NCI-H69 (cell line): Measurements from ENCODE around the gene MYRFL.
A peak's percentile ranks its signal among the peaks of the same experiment; 100 is the strongest.

ENCODE experiments used
- DNase-seq: peaks from one replicate; lab custom pipeline; 2025; lab: John Stamatoyannopoulos, UW

MYRFL gene

GRCh38 chr12:69932676-69933552 lies 107.9 kb downstream of the MYRFL start:
- DNase-seq, result no peak

DNA sequence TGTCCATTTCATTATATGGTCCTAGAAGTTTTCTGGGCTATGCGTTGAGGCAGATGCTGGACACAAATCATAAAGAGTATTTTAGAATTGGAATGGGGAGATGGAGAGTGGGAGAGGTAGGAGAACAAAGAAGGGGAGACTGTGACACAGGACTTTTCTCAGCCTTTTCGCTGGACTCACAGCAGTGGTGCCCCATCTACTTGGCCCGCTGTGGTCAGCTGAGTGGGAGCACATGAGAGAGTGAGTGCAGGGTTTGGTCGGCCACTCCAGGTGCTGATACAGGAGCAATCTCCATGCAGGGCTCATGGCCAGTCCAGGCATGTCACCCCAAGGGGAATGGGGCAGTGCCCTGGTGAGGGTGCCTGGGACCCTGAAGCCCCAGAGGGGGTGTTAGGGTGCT lies 109.0 kb downstream of the MYRFL start:
- no peak for DNase-seq

GRCh38 chr12:69935651-69936100 lies 110.6 kb downstream of the MYRFL start:
- peak; percentile 20 for DNase-seq

DNA sequence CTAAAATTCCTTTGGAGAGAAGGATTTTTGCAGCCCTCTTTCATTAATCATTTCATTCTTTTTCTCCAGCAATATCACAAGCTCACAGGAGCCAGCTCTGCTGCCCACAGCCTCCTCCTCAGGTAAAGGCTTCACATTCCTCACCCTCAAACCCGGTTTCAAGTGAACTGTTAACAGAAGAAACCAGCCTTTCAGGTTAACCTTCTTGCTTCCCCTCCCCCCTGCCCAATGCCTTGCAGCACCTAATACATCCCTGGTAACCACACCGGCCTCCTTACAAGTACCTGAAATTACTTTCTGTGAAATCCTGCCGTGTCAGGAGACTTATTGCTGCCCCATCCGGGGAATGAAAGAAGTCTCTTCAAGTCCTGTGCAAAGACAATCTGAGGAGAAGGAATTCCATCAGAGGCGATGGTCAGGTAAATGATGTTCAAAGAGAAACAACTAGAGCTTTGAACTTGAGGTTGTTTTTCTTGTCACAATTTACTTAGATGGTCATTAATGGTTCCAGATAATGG lies 111.2 kb downstream of the MYRFL start:
- no peak for DNase-seq

DNA sequence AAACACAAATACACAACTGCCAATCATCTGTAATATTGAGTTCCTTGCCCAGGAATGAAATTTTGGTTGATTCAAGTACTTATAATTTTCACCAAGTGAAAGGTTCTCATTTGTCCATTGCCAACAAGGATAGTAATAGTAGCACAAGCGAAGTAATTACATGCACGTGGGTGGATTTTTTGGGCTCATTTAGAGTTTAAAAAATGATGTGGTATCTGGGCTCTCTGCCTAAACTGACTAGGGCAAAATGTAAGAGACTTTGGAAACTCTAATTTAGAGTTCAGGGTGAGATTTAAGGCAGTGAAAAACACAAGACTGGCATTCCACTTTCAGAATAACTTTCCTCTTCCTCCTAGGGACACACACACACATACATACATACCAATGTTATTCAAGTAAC lies 111.7 kb downstream of the MYRFL start:
- DNase-seq, result no peak

DNA sequence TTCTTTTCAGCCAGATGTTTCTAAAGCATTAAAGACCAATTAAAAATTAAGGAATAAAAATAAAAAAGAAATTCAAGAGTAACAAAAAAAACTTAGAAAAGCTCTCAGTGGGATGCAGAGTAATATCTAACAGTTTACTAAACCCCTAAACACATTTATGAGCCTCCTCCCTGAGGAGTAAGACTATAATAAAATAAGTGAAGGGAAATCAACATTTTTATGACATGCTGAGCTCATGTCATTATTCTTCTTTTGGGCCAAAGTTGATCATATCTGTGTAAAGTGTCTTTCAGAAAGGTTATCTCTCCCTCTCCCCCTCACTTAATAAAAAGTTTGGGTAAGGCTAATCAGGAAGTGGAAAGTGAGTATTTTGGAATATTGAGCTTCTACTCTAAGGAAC lies 122.1 kb downstream of the MYRFL start:
- DNase-seq, result no peak

- no peak for DNase-seq
Measured at GRCh38 chr12:69947897-69948296, 122.9 kb downstream of the MYRFL start.

DNA sequence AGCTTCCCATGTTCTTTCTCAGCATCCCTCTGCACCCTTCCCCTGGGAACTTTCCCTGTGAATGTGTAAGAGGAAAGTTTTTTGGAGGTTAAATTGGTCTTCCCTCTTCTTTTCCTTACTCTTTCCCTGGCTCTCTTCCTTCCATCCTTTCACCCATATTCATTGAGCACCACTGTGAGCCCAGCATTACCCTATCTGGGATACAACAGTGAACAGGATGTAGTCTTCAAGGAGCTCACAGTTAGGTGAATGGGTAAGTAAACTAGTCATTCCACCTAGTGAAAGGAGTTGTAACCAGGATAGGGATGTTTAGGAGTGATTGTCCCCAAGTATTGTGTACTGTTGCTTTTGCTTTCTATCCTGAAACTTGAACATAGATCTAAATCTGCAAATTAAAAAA lies 123.8 kb downstream of the MYRFL start:
- no peak for DNase-seq

- no peak for DNase-seq
Measured at GRCh38 chr12:69949311-69950002, 124.4 kb downstream of the MYRFL start.

DNA sequence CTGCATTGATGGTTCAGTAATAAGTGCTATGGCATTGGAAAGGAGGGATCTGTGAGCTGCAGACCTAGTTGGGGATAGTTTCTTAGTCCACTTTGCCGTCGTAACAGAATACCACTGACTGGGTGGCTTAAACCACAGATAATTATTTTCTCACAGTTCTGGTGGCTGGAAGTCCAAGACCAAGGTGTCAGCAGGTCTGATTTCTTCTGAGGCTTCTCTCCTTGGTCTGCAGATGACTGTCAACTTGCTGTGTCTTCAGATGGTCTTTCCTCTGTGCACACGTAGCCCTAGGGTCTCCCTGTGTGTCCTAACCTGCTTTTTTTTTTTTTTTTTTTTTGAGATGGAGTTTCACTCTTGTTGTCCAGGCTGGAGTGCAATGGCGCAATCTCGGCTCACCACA lies 126.1 kb downstream of the MYRFL start:
- no peak for DNase-seq

- no peak for DNase-seq
Measured at GRCh38 chr12:69952890-69953289, 127.9 kb downstream of the MYRFL start.

DNA sequence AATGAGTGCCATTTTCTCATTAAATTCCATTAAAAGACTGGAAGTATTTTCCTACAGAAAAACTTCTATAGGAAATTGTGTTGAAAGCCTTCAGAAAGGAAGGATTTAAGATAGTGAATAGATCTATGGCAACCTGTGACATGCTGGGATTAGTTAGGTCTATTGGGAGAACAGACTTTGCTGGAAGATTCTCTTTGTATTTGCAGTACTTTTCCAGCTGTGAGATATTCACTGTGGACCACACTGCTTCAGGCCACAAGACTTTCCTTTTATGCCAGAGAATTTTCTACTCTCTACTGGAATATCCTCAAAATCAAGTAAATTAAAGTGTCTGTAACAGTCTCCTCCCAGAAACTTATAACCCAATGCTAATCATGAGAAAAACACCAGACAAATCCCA lies 136.2 kb downstream of the MYRFL start:
- no peak for DNase-seq

DNA sequence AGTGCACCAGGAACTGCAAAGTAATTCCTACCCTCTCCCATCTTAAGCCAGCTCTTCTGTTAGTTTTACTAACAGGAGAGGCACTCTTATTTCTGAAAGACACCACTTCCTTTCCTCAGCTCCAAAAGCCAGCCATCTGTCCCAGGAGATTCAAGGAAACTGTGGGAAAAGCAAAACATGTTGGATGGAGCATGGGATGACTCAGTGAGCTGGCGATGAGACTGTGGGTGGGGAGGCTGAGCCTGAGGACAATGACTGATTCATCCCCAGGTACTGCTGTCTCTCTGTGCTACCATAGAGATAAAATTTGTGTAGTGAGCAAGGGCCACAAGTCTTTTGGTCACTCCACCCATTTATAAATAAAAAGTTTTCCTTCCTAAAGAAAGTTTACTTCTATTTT lies 141.4 kb downstream of the MYRFL start:
- peak; percentile 21 for DNase-seq

GRCh38 chr12:69966839-69967238 lies 141.8 kb downstream of the MYRFL start:
- no peak for DNase-seq

DNA sequence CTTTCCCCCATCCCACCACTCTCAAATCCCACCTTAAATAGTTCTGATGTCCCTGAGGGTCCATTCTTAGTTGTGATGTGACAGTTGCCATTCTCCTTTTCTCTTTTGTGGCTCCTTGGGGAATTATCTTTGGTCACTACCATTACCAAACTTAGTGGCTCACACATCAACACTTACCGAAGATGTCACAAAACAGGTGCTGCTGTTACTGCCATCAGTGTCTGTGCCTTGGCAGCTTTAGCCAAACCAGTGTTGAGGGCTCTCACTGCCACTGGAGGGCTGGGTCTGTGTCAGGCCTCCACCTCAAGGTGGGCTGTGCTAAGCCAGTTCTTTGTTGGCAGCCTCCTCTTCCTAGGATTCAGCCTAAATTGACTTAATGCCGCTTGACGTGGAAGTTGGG lies 144.0 kb downstream of the MYRFL start:
- no peak for DNase-seq

DNA sequence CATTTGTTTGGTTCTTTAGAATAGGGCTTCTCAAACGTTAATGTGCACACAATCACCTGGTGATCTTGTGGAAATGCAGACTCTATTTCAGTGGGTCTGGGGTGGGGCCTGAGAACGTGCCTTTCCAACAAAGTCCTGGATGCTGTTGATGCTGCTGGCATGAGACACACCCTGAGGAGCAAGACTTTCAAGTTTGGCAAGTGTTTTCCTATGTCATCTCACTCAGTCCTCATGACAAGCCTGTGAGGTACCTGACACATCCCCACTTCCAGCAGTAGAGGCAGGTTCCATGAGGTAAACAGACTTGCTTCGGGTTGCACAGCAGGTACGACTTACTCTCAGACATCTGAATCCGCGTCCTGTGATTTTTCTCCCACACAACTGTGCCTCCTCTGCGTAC lies 147.1 kb downstream of the MYRFL start:
- no peak for DNase-seq

DNA sequence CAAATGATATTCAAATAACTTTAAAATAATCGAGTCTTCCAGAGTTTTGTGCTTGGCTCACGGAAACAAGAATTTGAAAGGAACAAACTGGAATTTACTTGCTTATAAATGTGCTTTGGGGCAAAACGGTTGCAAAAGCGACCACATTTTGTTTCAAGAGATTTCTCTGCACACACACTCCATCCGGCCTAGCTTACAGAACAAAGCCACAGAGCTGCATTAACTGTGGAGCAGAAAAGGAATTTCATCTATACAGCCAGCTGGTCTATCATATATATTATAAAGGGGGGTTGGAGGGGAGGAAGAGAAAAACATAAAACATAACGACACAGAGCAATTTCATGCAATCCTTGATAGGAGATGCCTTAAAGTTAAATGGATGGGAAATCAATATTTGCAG lies 153.0 kb downstream of the MYRFL start:
- peak; percentile 48 for DNase-seq

DNA sequence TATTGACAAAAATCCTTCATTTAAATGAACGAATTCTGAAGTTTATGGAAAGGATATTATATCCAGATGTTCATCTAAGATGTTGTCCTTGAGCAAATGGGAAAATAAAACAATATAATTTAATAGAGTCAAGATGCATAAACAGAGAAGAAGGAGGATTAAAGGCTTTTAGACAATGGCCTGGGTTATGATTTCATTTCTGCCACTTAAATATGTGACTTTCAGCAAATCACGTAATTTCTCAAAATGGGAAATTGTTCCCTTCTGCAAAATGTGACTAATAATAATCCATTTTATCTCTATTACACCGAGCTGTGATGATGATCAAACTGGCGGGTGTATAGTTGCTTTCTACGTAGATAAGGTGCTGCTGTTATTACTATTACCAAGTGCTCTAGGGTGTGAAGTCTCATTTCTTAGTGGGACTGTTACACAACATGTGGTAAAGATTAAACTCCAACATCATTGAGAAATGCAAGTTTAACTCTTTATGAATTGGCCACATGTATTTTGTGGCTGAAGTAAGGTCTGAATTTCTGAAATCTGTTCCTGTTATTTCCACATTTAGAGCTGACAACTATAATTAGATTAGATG lies 157.0 kb downstream of the MYRFL start:
- DNase-seq, result no peak

DNA sequence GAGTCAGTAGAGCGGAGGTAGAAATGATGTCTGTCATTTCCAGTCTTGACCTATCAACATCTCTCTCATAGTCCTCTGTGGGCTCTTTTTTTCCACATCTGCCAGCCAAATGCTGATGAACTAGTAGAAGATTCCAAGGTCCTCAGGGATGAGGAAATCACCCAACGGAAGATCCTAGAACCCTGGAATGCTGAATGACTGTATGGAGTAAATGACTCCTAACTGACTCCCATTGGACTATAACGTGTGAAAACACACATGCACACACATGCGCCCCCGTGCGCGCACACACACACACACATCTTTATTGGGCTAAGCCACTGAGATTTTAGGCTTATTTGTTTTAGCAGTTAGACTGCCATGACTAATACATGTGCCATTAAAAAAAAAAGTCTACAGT lies 159.2 kb downstream of the MYRFL start:
- no peak for DNase-seq

GRCh38 chr12:69985656-69986055 lies 160.6 kb downstream of the MYRFL start:
- DNase-seq, result peak; percentile 42

GRCh38 chr12:69986114-69986513 lies 161.1 kb downstream of the MYRFL start:
- DNase-seq, result no peak

- DNase-seq, result peak; percentile 23
Measured at GRCh38 chr12:69987579-69988091, 162.6 kb downstream of the MYRFL start.
